Body of pancreas (tissue), 4 donors: ENCODE data around the gene SLC38A9.

Source experiments
- POLR2A ChIP-seq, 3 donors: fragments of 450-650 bp; IDR thresholded peaks; one replicate each; pipeline ENCODE4 v1.6.1; 2016; ENCODE audit warnings: antibody characterized with exemption in 3 of 3, mild to moderate bottlenecking in 2 of 3
- TF ChIP-seq, protein P1 (sequence below), 7 experiments: fragments of 450-650 bp in 4 of 7; fragments of 200-600 bp in 3 of 7; sonication (generic) in 3 of 7; IDR thresholded peaks; one replicate each; pipeline ENCODE4 v1.5.1; 2016 to 2019; ENCODE audit warnings: antibody characterized with exemption in 7 of 7

DNA sequence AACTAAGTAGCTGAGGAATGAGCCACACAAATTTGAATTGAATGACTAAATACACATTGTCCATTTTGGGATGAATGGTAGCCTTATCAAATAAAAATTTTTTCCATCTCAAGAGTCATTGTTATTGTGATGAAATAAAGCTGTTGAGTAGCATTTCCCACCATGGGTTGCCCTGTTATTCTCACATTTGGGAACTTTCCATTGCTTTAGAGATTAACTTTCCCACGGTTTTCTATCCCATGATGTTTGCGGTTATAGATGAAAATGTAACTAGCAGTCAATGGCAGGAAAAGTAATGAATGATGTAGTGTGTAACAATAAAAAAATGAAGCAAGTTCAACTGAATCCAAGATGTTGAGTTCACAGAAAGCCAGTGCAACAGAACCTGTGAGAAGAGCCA is 117.5 kb downstream of the SLC38A9 start:
- TF ChIP-seq, protein P1, sequence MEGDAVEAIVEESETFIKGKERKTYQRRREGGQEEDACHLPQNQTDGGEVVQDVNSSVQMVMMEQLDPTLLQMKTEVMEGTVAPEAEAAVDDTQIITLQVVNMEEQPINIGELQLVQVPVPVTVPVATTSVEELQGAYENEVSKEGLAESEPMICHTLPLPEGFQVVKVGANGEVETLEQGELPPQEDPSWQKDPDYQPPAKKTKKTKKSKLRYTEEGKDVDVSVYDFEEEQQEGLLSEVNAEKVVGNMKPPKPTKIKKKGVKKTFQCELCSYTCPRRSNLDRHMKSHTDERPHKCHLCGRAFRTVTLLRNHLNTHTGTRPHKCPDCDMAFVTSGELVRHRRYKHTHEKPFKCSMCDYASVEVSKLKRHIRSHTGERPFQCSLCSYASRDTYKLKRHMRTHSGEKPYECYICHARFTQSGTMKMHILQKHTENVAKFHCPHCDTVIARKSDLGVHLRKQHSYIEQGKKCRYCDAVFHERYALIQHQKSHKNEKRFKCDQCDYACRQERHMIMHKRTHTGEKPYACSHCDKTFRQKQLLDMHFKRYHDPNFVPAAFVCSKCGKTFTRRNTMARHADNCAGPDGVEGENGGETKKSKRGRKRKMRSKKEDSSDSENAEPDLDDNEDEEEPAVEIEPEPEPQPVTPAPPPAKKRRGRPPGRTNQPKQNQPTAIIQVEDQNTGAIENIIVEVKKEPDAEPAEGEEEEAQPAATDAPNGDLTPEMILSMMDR (IDR thresholded peaks at IDR 0.05): no peak
- TF ChIP-seq POLR2A (IDR thresholded peaks at IDR 0.05): no peak
